Measurements from ENCODE around the gene SRRM4.

The SRRM4 gene

GRCh38 chr12:119050663-119051062 lies 69.3 kb downstream of the SRRM4 start:
- Mint-ChIP-seq H3K27me3 (ENCODE audit: low read depth) (no peaks in the 10 kb centered on the region), H3K27ac (no peak overlapping the region), H3K9me3 (no peaks in the 10 kb centered on the region), H3K36me3 (ENCODE audit: low read depth) (no peaks in the 10 kb centered on the region), H3K4me1 (no peaks in the 10 kb centered on the region), H3K4me3 (no peak overlapping the region)
- no peak for TF ChIP-seq CTCF (IDR thresholded peaks at IDR 0.05; ENCODE audit: unreplicated experiment in 3 of 3)

- TF ChIP-seq CTCF (IDR thresholded peaks at IDR 0.05; ENCODE audit: unreplicated experiment in 3 of 3) = no peak
- no peak overlapping the region for H3K4me3 Mint-ChIP-seq
- H3K27ac Mint-ChIP-seq = no peak overlapping the region
Observed at GRCh38 chr12:119051474-119051873, 70.1 kb downstream of the SRRM4 start.

GRCh38 chr12:119052001-119052400 lies 70.7 kb downstream of the SRRM4 start:
- no peaks in the 10 kb centered on the region for H3K4me1 Mint-ChIP-seq
- no peaks in the 10 kb centered on the region for H3K9me3 Mint-ChIP-seq
- no peaks in the 10 kb centered on the region for H3K36me3 Mint-ChIP-seq (ENCODE audit: low read depth)
- H3K4me3 Mint-ChIP-seq = no peak overlapping the region
- H3K27ac Mint-ChIP-seq = no peak overlapping the region
- H3K27me3 Mint-ChIP-seq (ENCODE audit: low read depth) = peaks cover 4% of the 10 kb centered on the region
- TF ChIP-seq CTCF (IDR thresholded peaks at IDR 0.05; ENCODE audit: unreplicated experiment in 3 of 3) = no peak

More at GRCh38 chr12:119051474-119051873, 70.1 kb downstream of the SRRM4 start:
- Mint-ChIP-seq H3K9me3 (no peaks in the 10 kb centered on the region), H3K27me3 (ENCODE audit: low read depth) (peaks cover 2% of the 10 kb centered on the region), H3K36me3 (ENCODE audit: low read depth) (no peaks in the 10 kb centered on the region), H3K4me1 (no peaks in the 10 kb centered on the region)

GRCh38 chr12:119055977-119056376 lies 74.6 kb downstream of the SRRM4 start:
- Mint-ChIP-seq H3K9me3 (no peaks in the 10 kb centered on the region), H3K4me3 (no peak overlapping the region), H3K27ac (no peak overlapping the region), H3K36me3 (ENCODE audit: low read depth) (no peaks in the 10 kb centered on the region), H3K27me3 (ENCODE audit: low read depth) (peaks cover 6% of the 10 kb centered on the region), H3K4me1 (no peaks in the 10 kb centered on the region)
- TF ChIP-seq CTCF (IDR thresholded peaks at IDR 0.05; ENCODE audit: unreplicated experiment in 3 of 3) = no peak

GRCh38 chr12:119060847-119061796 lies 79.8 kb downstream of the SRRM4 start:
- H3K9me3 Mint-ChIP-seq = no peaks in the 10 kb centered on the region
- H3K27ac Mint-ChIP-seq = no peak overlapping the region
- no peak for TF ChIP-seq CTCF (IDR thresholded peaks at IDR 0.05; ENCODE audit: unreplicated experiment in 3 of 3)
- no peaks in the 10 kb centered on the region for H3K36me3 Mint-ChIP-seq (ENCODE audit: low read depth)
- H3K27me3 Mint-ChIP-seq (ENCODE audit: low read depth) = peaks cover 11% of the 10 kb centered on the region
- H3K4me1 Mint-ChIP-seq = no peaks in the 10 kb centered on the region
- H3K4me3 Mint-ChIP-seq = no peak overlapping the region

All from nephron (organoid).